ENCODE data around the gene TIMM44. TPM values are rescaled to one million over a fixed set of nuclear protein-coding genes. Genes with fewer than 3 reads are reported as not detected.
A peak's percentile ranks its signal among the peaks of the same experiment; 100 is the strongest.

Gene TIMM44
- total RNA-seq, 3 donors from 2014 or later, result 55.5 to 80.4 (median 63.4) TPM

- no peak within 1 kb of the TSS for H3K4me3 ChIP-seq
- peak; percentile 70 to 88 (median 84) for DNase-seq
- intact Hi-C loops (cut with DNase I, micrococcal nuclease), result no loop called here
- peaks cover 20% of the 10 kb centered on the region for H3K4me1 ChIP-seq (ENCODE audit: low read depth)
- H3K36me3 ChIP-seq (ENCODE audit: low read depth), result no peaks in the 10 kb centered on the region
- TF ChIP-seq, protein P1, sequence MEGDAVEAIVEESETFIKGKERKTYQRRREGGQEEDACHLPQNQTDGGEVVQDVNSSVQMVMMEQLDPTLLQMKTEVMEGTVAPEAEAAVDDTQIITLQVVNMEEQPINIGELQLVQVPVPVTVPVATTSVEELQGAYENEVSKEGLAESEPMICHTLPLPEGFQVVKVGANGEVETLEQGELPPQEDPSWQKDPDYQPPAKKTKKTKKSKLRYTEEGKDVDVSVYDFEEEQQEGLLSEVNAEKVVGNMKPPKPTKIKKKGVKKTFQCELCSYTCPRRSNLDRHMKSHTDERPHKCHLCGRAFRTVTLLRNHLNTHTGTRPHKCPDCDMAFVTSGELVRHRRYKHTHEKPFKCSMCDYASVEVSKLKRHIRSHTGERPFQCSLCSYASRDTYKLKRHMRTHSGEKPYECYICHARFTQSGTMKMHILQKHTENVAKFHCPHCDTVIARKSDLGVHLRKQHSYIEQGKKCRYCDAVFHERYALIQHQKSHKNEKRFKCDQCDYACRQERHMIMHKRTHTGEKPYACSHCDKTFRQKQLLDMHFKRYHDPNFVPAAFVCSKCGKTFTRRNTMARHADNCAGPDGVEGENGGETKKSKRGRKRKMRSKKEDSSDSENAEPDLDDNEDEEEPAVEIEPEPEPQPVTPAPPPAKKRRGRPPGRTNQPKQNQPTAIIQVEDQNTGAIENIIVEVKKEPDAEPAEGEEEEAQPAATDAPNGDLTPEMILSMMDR (IDR thresholded peaks at IDR 0.05), result no peak
- peak; percentile 69 for ATAC-seq
- no peaks in the 10 kb centered on the region for H3K9me3 ChIP-seq
Observed at GRCh38 chr19:7926021-7926726, 17.3 kb downstream of the TIMM44 start, which contains the start of gene CTXN1. Gene CTXN1, minus strand, starts transcription at chr19:7926135. Its CDS starts 597 bp downstream, at chr19:7925538.

DNA sequence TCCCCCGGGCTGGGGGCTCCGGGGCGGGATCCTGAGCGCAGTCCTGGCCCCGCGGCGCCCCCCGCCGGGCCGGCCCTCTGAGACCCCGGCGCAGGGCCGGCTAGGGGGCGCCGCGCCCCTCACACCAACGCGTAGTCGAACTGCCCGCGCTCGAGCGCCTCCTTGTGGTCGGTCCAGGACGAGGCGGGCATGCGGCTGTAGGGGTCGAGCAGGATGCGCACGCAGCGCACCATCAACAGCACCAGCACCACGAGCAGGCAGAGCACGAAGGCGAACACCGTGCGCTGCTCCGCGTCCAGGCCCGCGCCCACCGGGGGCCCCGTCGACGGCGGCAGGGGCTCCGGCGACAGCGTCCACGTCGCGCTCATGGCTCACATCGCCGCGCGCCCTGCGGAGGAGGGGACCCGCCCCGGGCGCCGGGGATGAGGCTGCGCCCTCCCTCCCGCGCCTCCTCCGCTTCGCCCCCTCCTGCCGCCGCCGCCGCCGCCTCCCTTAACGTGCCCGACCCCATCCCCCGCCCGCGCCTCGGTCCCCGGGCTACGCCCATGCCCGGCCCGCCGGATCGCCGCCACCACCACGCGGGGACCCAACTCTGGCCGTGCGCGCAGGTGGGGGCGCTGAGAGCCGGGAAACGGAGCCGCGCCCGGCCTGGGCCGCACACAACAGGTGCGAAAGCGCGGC is 18.2 kb downstream of the TIMM44 start:
- intact Hi-C loops (cut with DNase I, micrococcal nuclease), result no loop called here
- Histone ChIP-seq H3K4me1 (ENCODE audit: low read depth) (peaks cover 21% of the 10 kb centered on the region), H3K9me3 (no peaks in the 10 kb centered on the region), H3K36me3 (ENCODE audit: low read depth) (no peaks in the 10 kb centered on the region), H3K4me3 (no peak overlapping the region)
- no peak for ATAC-seq
- peak; percentile 67 to 80 (median 77) for DNase-seq
- TF ChIP-seq, protein P1 (IDR thresholded peaks at IDR 0.05), result peak; percentile 70

GRCh38 chr19:7924651-7925170 is 18.8 kb downstream of the TIMM44 start:
- DNase-seq, result peak in 2 of 3 donors; percentile 42 to 65
- Histone ChIP-seq H3K4me3 (no peak overlapping the region), H3K4me1 (ENCODE audit: low read depth) (peaks cover 23% of the 10 kb centered on the region), H3K9me3 (no peaks in the 10 kb centered on the region), H3K36me3 (ENCODE audit: low read depth) (no peaks in the 10 kb centered on the region)
- no peak for ATAC-seq
- TF ChIP-seq, protein P1 (IDR thresholded peaks at IDR 0.05), result no peak
- intact Hi-C loops (cut with DNase I, micrococcal nuclease), result no loop called here

GRCh38 chr19:7924241-7924640 is 19.2 kb downstream of the TIMM44 start:
- no peaks in the 10 kb centered on the region for H3K36me3 ChIP-seq (ENCODE audit: low read depth)
- TF ChIP-seq, protein P1 (IDR thresholded peaks at IDR 0.05), result no peak
- intact Hi-C loops (cut with DNase I, micrococcal nuclease), result no loop called here
- H3K4me3 ChIP-seq, result no peak overlapping the region
- DNase-seq (no peak), ATAC-seq (no peak)
- no peaks in the 10 kb centered on the region for H3K9me3 ChIP-seq
- peaks cover 25% of the 10 kb centered on the region for H3K4me1 ChIP-seq (ENCODE audit: low read depth)

- TF ChIP-seq, protein P1 (IDR thresholded peaks at IDR 0.05), result no peak
- Histone ChIP-seq H3K4me3 (no peak overlapping the region), H3K9me3 (no peaks in the 10 kb centered on the region), H3K4me1 (ENCODE audit: low read depth) (peaks cover 32% of the 10 kb centered on the region), H3K36me3 (ENCODE audit: low read depth) (no peaks in the 10 kb centered on the region)
- intact Hi-C loops (cut with DNase I, micrococcal nuclease), result no loop called here
- peak in 2 of 3 donors; percentile 44 to 58 for DNase-seq
- ATAC-seq, result no peak
Observed at GRCh38 chr19:7923295-7924191, 19.9 kb downstream of the TIMM44 start.

All from mucosa of descending colon (tissue), 3 donors.